Measurements from ENCODE around the gene SNTA1.
"Not testable (repeated sequence)": the region's sequence is repeated elsewhere in the genome, so short reads cannot be mapped to it uniquely, and the experiment has no call there.

The SNTA1 gene

GRCh38 chr20:33431797-33432381, 11.7 kb downstream of the SNTA1 start:
- no peak for DNase-seq

GRCh38 chr20:33423875-33424274, 19.7 kb downstream of the SNTA1 start:
- not testable (repeated sequence) for DNase-seq

GRCh38 chr20:33423141-33423834, 20.3 kb downstream of the SNTA1 start:
- peak; percentile 92 for DNase-seq

- no peak for DNase-seq
Observed at GRCh38 chr20:33419140-33419974, 24.2 kb downstream of the SNTA1 start.

- DNase-seq = no peak
Observed at GRCh38 chr20:33418033-33418432, 25.5 kb downstream of the SNTA1 start.

- DNase-seq = peak; percentile 32
Observed at GRCh38 chr20:33415948-33416347, 27.6 kb downstream of the SNTA1 start.

- no peak for DNase-seq
Observed at GRCh38 chr20:33412484-33412838, 31.1 kb downstream of the SNTA1 start.

GRCh38 chr20:33411711-33412483, 31.7 kb downstream of the SNTA1 start:
- no peak for DNase-seq

GRCh38 chr20:33411242-33411641, 32.3 kb downstream of the SNTA1 start:
- DNase-seq = no peak

GRCh38 chr20:33410081-33410742, 33.4 kb downstream of the SNTA1 start:
- DNase-seq = no peak

GRCh38 chr20:33408716-33409654, 34.6 kb downstream of the SNTA1 start:
- no peak for DNase-seq

GRCh38 chr20:33408313-33408712, 35.2 kb downstream of the SNTA1 start:
- DNase-seq = no peak

GRCh38 chr20:33407796-33408195, 35.8 kb downstream of the SNTA1 start:
- no peak for DNase-seq

GRCh38 chr20:33407251-33407650, 36.3 kb downstream of the SNTA1 start:
- DNase-seq = no peak

- DNase-seq = no peak
Observed at GRCh38 chr20:33404281-33404680, 39.3 kb downstream of the SNTA1 start.

- DNase-seq = no peak
Observed at GRCh38 chr20:33401921-33402369, 41.6 kb downstream of the SNTA1 start.

- peak; percentile 91 for DNase-seq
Observed at GRCh38 chr20:33401184-33401920, 42.2 kb downstream of the SNTA1 start, which contains the start of gene CDK5RAP1. TSS of gene CDK5RAP1 (minus strand) at chr20:33401519. CDS start at chr20:33397064, 4,455 bp downstream.

- no peak for DNase-seq
Observed at GRCh38 chr20:33400812-33401183, 42.8 kb downstream of the SNTA1 start.

GRCh38 chr20:33399924-33400323, 43.6 kb downstream of the SNTA1 start:
- no peak for DNase-seq

- no peak for DNase-seq
Observed at GRCh38 chr20:33394718-33395117, 48.8 kb downstream of the SNTA1 start.

Measured in fibroblast of skin of back (primary cell).